HepG2 (cell line): ENCODE data around the gene TRMT2A. TPM values are rescaled to one million over a fixed set of nuclear protein-coding genes. Genes with fewer than 3 reads are reported as not detected.

Experiments used
- ASH2L ChIP-seq: fragments of 300-600, 200-600 bp; sonication (generic); IDR thresholded peaks from 2 replicates; pipeline ENCODE4 v1.7.0; 2017; ENCODE audit warnings: low read depth, mild to moderate bottlenecking, moderate library complexity, mixed read lengths, low read length; ENCODE audit not compliant: insufficient read length
- BCL6 ChIP-seq: IDR thresholded peaks from 2 replicates; pipeline ENCODE4 v1.6.1; 2016; ENCODE audit warnings: missing genetic modification reagents, missing compliant biosample characterization
- CEBPB ChIP-seq: IDR thresholded peaks from 2 replicates; pipeline ENCODE4 v1.6.1; 2011; ENCODE audit warnings: low read depth, low read length, improper control_type of control experiment, borderline replicate concordance
- CREM ChIP-seq, 2 experiments: sonication (generic) in 1 of 2; formaldehyde crosslinking in 1 of 2; IDR thresholded peaks; 2 replicates each; pipeline versions ENCODE4 v1.4.0 to v1.6.1; 2016 to 2020; ENCODE audit warnings: antibody characterized with exemption in 1 of 2, mild to moderate bottlenecking in 1 of 2, missing genetic modification reagents in 1 of 2
- GFI1 ChIP-seq: sonication (generic); formaldehyde crosslinking; IDR thresholded peaks from 2 replicates; pipeline ENCODE4 v1.5.0; 2020; ENCODE audit warnings: missing genetic modification reagents, mild to moderate bottlenecking, borderline replicate concordance
- HNRNPK ChIP-seq: fragments of 200-400 bp; formaldehyde crosslinking; IDR thresholded peaks from 2 replicates; pipeline ENCODE4 v1.6.1; 2018; ENCODE audit warnings: low read length, low read depth, moderate library complexity, mild to moderate bottlenecking; ENCODE audit not compliant: poor library complexity, severe bottlenecking
- HOXA7 ChIP-seq: sonication (generic); formaldehyde crosslinking; IDR thresholded peaks from 2 replicates; pipeline ENCODE4 v1.8.1; 2022; ENCODE audit warnings: mild to moderate bottlenecking, missing genetic modification reagents, moderate library complexity
- KAT7 ChIP-seq: IDR thresholded peaks from 2 replicates; pipeline ENCODE4 v1.6.1; 2018; ENCODE audit warnings: borderline replicate concordance, missing compliant biosample characterization
- MAFK ChIP-seq, 2 experiments: IDR thresholded peaks in 1 of 2; conservative IDR thresholded peaks in 1 of 2; 2 replicates each; pipeline ENCODE4 v1.6.1; 2011; ENCODE audit warnings: improper control_type of control experiment in 2 of 2, low read length in 2 of 2
- NRL ChIP-seq: sonication (generic); formaldehyde crosslinking; IDR thresholded peaks from 2 replicates; pipeline ENCODE4 v1.5.0; 2020; ENCODE audit warnings: missing genetic modification reagents, mild to moderate bottlenecking, moderate library complexity, borderline replicate concordance
- SP2 ChIP-seq: sonication (generic); formaldehyde crosslinking; IDR thresholded peaks from 2 replicates; pipeline ENCODE4 v1.5.1; 2020; ENCODE audit warnings: mild to moderate bottlenecking, missing genetic modification reagents
- THAP11 ChIP-seq: IDR thresholded peaks from 2 replicates; pipeline ENCODE4 v1.6.1; 2016; ENCODE audit warnings: missing biosample characterization, missing genetic modification reagents
- XRCC5 ChIP-seq: fragments of 200-400 bp; formaldehyde crosslinking; optimal IDR thresholded peaks from 2 replicates; pipeline ENCODE3; 2017; ENCODE audit warnings: mild to moderate bottlenecking, low read length
- ZBTB38 ChIP-seq: sonication (generic); formaldehyde crosslinking; IDR thresholded peaks from 2 replicates; pipeline ENCODE4 v1.5.1; 2020; ENCODE audit warnings: mild to moderate bottlenecking, missing genetic modification reagents
- ZC3H4 ChIP-seq: sonication (generic); formaldehyde crosslinking; IDR thresholded peaks from 2 replicates; pipeline ENCODE4 v1.4.0; 2020; ENCODE audit warnings: missing genetic modification reagents, borderline replicate concordance
- ZNF225 ChIP-seq: sonication (generic); formaldehyde crosslinking; IDR thresholded peaks from 2 replicates; pipeline ENCODE4 v1.4.0; 2020; ENCODE audit warnings: mild to moderate bottlenecking, missing genetic modification reagents
- ZNF230 ChIP-seq: sonication (generic); formaldehyde crosslinking; IDR thresholded peaks from 2 replicates; pipeline ENCODE4 v1.4.0; 2020; ENCODE audit warnings: mild to moderate bottlenecking, missing genetic modification reagents
- ZNF235 ChIP-seq: sonication (generic); formaldehyde crosslinking; IDR thresholded peaks from 2 replicates; pipeline ENCODE4 v1.8.1; 2023; ENCODE audit warnings: mild to moderate bottlenecking, missing genetic modification reagents, borderline replicate concordance
- ZNF260 ChIP-seq: sonication (generic); formaldehyde crosslinking; IDR thresholded peaks from 2 replicates; pipeline ENCODE4 v1.4.0; 2020; ENCODE audit warnings: missing genetic modification reagents, low read depth, mild to moderate bottlenecking, borderline replicate concordance
- ZNF484 ChIP-seq: sonication (generic); formaldehyde crosslinking; IDR thresholded peaks from 2 replicates; pipeline ENCODE4 v1.5.1; 2020; ENCODE audit warnings: mild to moderate bottlenecking, low read depth, missing genetic modification reagents, borderline replicate concordance
- ZNF549 ChIP-seq: sonication (generic); formaldehyde crosslinking; IDR thresholded peaks from 2 replicates; pipeline ENCODE4 v1.5.0; 2020; ENCODE audit warnings: missing genetic modification reagents
- ZNF558 ChIP-seq: sonication (generic); formaldehyde crosslinking; IDR thresholded peaks from 2 replicates; pipeline ENCODE4 v1.9.0; 2022; ENCODE audit warnings: mild to moderate bottlenecking, missing genetic modification reagents, borderline replicate concordance
- ZNF709 ChIP-seq: sonication (generic); formaldehyde crosslinking; IDR thresholded peaks from 2 replicates; pipeline ENCODE4 v1.5.0; 2020; ENCODE audit warnings: mild to moderate bottlenecking, missing genetic modification reagents
- ZNF746 ChIP-seq: sonication (generic); formaldehyde crosslinking; IDR thresholded peaks from 2 replicates; pipeline ENCODE4 v1.8.0; 2022; ENCODE audit warnings: mild to moderate bottlenecking, missing genetic modification reagents
- ZNF776 ChIP-seq: sonication (generic); formaldehyde crosslinking; IDR thresholded peaks from 2 replicates; pipeline ENCODE4 v1.4.0; 2020; ENCODE audit warnings: mild to moderate bottlenecking, missing genetic modification reagents
- ZNF792 ChIP-seq: IDR thresholded peaks from 2 replicates; pipeline ENCODE4 v1.6.1; 2016
- ZSCAN21 ChIP-seq: sonication (generic); formaldehyde crosslinking; IDR thresholded peaks from 2 replicates; pipeline ENCODE4 v1.8.0; 2022; ENCODE audit warnings: mild to moderate bottlenecking, missing genetic modification reagents, moderate library complexity, borderline replicate concordance
- polyA plus RNA-seq, 8 experiments: library from polyadenylated mRNA; depleted of rRNA in 3 of 8; stranded (reverse) in 7 of 8; unstranded in 1 of 8; fragments of >200 nt; fragmentation: Illumina TruSeq in 4 of 8; extraction: Trizol in 4 of 8; gene quantifications; 2 replicates each; pipeline versions ENCODE4 v1.2.1 to v1.2.3, GENCODE V29; 2011 to 2016; ENCODE audit warnings: low read depth in 4 of 8, missing spikeins in 1 of 8, mixed read lengths in 1 of 8; ENCODE audit not compliant: insufficient read depth in 1 of 8
- total RNA-seq, 5 experiments: library from RNA; depleted of rRNA; stranded (reverse); fragments of >200 nt; fragmentation: Illumina TruSeq; extraction: Trizol; gene quantifications; 2 replicates each; pipeline ENCODE4 v1.2.3, GENCODE V29; 2016; ENCODE audit warnings: low read depth in 1 of 5
- TF ChIP-seq, protein P1 (sequence below): sonication (generic); formaldehyde crosslinking; conservative IDR thresholded peaks from 2 replicates; pipeline ENCODE4 v1.4.0; 2020; ENCODE audit warnings: missing genetic modification reagents
- TF ChIP-seq, protein P2 (sequence below): sonication (generic); formaldehyde crosslinking; IDR thresholded peaks from 2 replicates; pipeline ENCODE4 v1.4.0; 2020; ENCODE audit warnings: missing genetic modification reagents

Gene TRMT2A
- total and polyA plus RNA-seq, 2 of the 13 experiments (the other 11 are each of a cell fraction or from before 2014, with no cell fraction given): 24.0 to 30.3 TPM

DNA sequence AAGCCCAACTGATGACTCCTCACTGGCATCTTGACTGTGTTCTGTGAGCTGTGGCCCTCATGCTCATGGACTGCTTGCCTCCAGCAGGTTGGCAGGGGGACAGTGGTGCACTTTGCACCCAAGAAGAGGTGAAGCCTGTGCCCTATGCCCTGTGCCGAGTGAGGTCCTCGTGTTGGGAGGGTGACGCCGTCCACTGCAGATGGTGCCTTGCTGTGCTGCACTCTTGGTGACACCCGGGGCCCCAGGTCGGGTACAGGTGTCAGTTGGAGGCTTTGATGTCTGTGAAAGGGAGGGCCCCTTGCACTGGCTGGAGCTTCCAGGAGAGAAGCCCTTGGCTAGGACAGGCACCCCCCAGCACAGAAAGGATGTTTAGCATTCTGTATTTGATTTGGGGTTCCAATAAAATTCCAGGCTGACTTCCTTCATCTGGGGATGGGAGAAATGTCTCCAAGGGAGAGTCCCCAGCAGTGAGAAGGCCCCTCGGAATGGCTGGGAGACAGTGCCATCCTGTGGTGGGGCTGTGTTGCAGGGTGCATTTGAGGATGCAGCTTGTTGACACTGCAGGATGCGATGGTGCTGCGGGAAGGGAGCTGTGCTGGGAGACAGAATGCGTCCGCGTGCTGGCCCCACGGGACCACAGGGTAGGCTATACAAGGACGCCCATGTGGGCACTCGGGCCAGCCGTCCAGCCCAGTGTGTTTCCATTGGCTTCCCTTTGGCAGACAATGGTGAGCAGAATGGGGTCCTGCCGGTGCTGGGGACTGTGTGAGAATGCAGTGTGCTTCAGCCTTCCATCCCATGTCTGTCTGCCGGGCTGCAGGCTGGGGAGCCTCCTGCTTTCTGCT, 12.1 kb upstream of the TRMT2A start (continued):
- TF ChIP-seq ASH2L: peak; percentile 33
- TF ChIP-seq NRL: peak; percentile 40; the same call in 1 of the 2 replicates
- TF ChIP-seq ZNF484 (CRISPR knock-in tag): no peak
- no peak for TF ChIP-seq SP2 (CRISPR knock-in tag)
- no peak for TF ChIP-seq THAP11
- TF ChIP-seq ZNF558 (CRISPR knock-in tag): no peak
- TF ChIP-seq, protein P1, sequence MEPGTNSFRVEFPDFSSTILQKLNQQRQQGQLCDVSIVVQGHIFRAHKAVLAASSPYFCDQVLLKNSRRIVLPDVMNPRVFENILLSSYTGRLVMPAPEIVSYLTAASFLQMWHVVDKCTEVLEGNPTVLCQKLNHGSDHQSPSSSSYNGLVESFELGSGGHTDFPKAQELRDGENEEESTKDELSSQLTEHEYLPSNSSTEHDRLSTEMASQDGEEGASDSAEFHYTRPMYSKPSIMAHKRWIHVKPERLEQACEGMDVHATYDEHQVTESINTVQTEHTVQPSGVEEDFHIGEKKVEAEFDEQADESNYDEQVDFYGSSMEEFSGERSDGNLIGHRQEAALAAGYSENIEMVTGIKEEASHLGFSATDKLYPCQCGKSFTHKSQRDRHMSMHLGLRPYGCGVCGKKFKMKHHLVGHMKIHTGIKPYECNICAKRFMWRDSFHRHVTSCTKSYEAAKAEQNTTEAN: no peak
- TF ChIP-seq ZNF225 (CRISPR knock-in tag): no peak
- TF ChIP-seq ZNF549: no peak
- TF ChIP-seq HNRNPK: no peak
- TF ChIP-seq, protein P2, sequence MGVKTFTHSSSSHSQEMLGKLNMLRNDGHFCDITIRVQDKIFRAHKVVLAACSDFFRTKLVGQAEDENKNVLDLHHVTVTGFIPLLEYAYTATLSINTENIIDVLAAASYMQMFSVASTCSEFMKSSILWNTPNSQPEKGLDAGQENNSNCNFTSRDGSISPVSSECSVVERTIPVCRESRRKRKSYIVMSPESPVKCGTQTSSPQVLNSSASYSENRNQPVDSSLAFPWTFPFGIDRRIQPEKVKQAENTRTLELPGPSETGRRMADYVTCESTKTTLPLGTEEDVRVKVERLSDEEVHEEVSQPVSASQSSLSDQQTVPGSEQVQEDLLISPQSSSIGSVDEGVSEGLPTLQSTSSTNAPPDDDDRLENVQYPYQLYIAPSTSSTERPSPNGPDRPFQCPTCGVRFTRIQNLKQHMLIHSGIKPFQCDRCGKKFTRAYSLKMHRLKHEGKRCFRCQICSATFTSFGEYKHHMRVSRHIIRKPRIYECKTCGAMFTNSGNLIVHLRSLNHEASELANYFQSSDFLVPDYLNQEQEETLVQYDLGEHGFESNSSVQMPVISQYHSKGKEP (CRISPR knock-in tag): no peak
- TF ChIP-seq XRCC5: no peak
- 0 out of 2 replicates have a peak, but pooled peaks have one; percentile 39 for TF ChIP-seq ZNF792
- peak; percentile 52; the same call in 1 of the 2 replicates for TF ChIP-seq GFI1 (CRISPR knock-in tag)
- TF ChIP-seq ZSCAN21 (CRISPR knock-in tag): no peak
- TF ChIP-seq CEBPB: no peak; the same call in 1 of the 2 replicates
- TF ChIP-seq HOXA7: no peak
- no peak for TF ChIP-seq ZNF260
- TF ChIP-seq ZNF709 (CRISPR knock-in tag): no peak
- no peak for TF ChIP-seq BCL6 (CRISPR knock-in tag)
- no peak for TF ChIP-seq ZNF235 (CRISPR knock-in tag)
- TF ChIP-seq CREM (IDR thresholded peaks at IDR 0.05): no peak
- TF ChIP-seq CREM (CRISPR knock-in tag; IDR thresholded peaks at IDR 0.05): no peak
- no peak for TF ChIP-seq ZNF776 (CRISPR knock-in tag)
- TF ChIP-seq ZBTB38: no peak
- TF ChIP-seq ZNF746 (CRISPR knock-in tag): 0 out of 2 replicates have a peak, but pooled peaks have one; percentile 38
- TF ChIP-seq ZNF230 (CRISPR knock-in tag): peak; percentile 65; the same call in 1 of the 2 replicates
- TF ChIP-seq ZC3H4 (CRISPR knock-in tag): no peak
- no peak for TF ChIP-seq KAT7 (CRISPR knock-in tag)
- TF ChIP-seq MAFK (conservative IDR thresholded peaks at IDR 0.05 in 1 of 2, IDR thresholded peaks at IDR 0.05 in 1 of 2; ENCODE audit: low read length in 2 of 2): no peak
